Left lung (tissue), 10 donors: ENCODE measurements around the gene CDH12. TPM values are rescaled to one million over a fixed set of nuclear protein-coding genes. Genes with fewer than 3 reads are reported as not detected.

Experiments used
- ATAC-seq: fragments of 200-7000 bp; cut with Tn5 transposase; one replicate; pipeline ENCODE4 v1.9.1; 2020; ENCODE audit warnings: moderate library complexity
- DNase-seq, 4 donors: peaks; one replicate each; pipeline ENCODE4 v3.0.0-alpha.2; 2013 to 2020
- H3K27ac ChIP-seq, 2 donors: fragments of 200-600 bp; sonication (generic) in 1 of 2; one replicate each; pipeline versions ENCODE4 v1.5.0 to v1.8.0; 2020 to 2021
- H3K27me3 ChIP-seq, 2 donors: fragments of 200-600 bp; sonication (generic) in 1 of 2; one replicate each; pipeline versions ENCODE4 v1.5.0 to v1.8.0; 2020 to 2021
- H3K36me3 ChIP-seq, 2 donors: fragments of 200-600 bp; sonication (generic) in 1 of 2; one replicate each; pipeline versions ENCODE4 v1.5.0 to v1.8.0; 2020 to 2021
- H3K4me1 ChIP-seq, 2 donors: fragments of 200-600 bp; one replicate each; pipeline ENCODE4 v1.8.0; 2021
- H3K4me3 ChIP-seq, 2 donors: fragments of 200-600 bp; sonication (generic) in 1 of 2; one replicate each; pipeline versions ENCODE4 v1.5.0 to v1.8.0; 2020 to 2021; ENCODE audit warnings: mild to moderate bottlenecking in 1 of 2
- H3K9me3 ChIP-seq, 2 donors: fragments of 200-600 bp; sonication (generic) in 1 of 2; one replicate each; pipeline versions ENCODE4 v1.5.0 to v1.8.0; 2020 to 2021
- CTCF ChIP-seq, 2 donors: fragments of 200-600 bp; sonication (generic) in 1 of 2; IDR thresholded peaks; one replicate each; pipeline versions ENCODE4 v1.5.0 to v1.8.0; 2021; ENCODE audit warnings: antibody characterized with exemption in 2 of 2
- intact Hi-C, 2 donors: fragments of 100-400 bp; cut with DNase I; formaldehyde crosslinking; loops; one replicate each; pipeline versions ENCODE4 v1.11.2 to v1.14.2; 2022
- polyA plus RNA-seq, 6 donors: library from polyadenylated mRNA; unstranded; fragments of 120-200 nt; gene quantifications; one replicate each; pipeline ENCODE4 v1.2.1, GENCODE V29; 2013; ENCODE audit not compliant: insufficient read length in 6 of 6
- total RNA-seq, 2 donors: library from RNA; stranded (reverse); fragmentation: NEBNext Ultra II Directional; extraction: Animal tissue kit (Norgen Biotek cat#: 25700); gene quantifications; one replicate each; pipeline ENCODE4 v1.2.1, GENCODE V29; 2021
- donor health status: DM: no; HTN: yes; CAD: no.
- donor health status: DM: no; HTN: no; CAD: no.

The CDH12 gene
- total and polyA plus RNA-seq, 8 donors = 2.6 to 6.5 (median 5.2) TPM; not detected in 2

- DNase-seq = no peak
- no peaks in the 10 kb centered on the region for H3K36me3 ChIP-seq
- no peaks in the 10 kb centered on the region for H3K4me1 ChIP-seq
- no peak for TF ChIP-seq CTCF (IDR thresholded peaks at IDR 0.05)
- H3K9me3 ChIP-seq = no peaks in the 10 kb centered on the region
- no peak for ATAC-seq
- intact Hi-C loops = no loop called here
- no peak overlapping the region for H3K4me3 ChIP-seq
- no peaks in the 10 kb centered on the region for H3K27me3 ChIP-seq
- no peak overlapping the region for H3K27ac ChIP-seq
These were observed 261.7 kb downstream of the CDH12 start for GRCh38 chr5:22591461-22591860.

- ATAC-seq (no peak), DNase-seq (no peak)
- Histone ChIP-seq H3K4me3 (no peak overlapping the region), H3K36me3 (no peaks in the 10 kb centered on the region), H3K4me1 (no peaks in the 10 kb centered on the region), H3K27me3 (no peaks in the 10 kb centered on the region), H3K27ac (no peak overlapping the region), H3K9me3 (no peaks in the 10 kb centered on the region)
- no peak for TF ChIP-seq CTCF (IDR thresholded peaks at IDR 0.05)
- intact Hi-C loops = no loop called here
These were observed 262.4 kb downstream of the CDH12 start for GRCh38 chr5:22590677-22591268.

DNA sequence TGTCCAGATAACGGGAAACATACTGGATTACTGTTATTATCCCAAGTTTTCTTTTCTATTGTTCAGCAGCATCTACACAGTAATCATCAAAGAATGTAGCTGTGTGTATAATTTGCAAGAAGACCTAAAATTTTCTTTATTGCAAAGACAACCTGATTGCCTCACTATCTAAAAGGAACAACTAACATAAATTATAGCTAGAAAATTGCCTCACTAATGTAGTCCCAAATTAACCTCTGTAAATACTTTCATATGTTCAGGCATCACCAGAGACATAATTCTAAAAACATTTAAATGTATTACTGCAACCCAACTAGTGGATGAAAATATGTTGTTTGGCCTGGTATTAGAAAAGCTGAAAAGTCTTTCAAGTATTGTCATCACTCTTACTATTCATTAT lies 275.4 kb downstream of the CDH12 start:
- Histone ChIP-seq H3K9me3 (no peaks in the 10 kb centered on the region), H3K36me3 (no peaks in the 10 kb centered on the region), H3K4me1 (no peaks in the 10 kb centered on the region), H3K27me3 (no peaks in the 10 kb centered on the region), H3K27ac (no peak overlapping the region), H3K4me3 (no peak overlapping the region)
- intact Hi-C loops = no loop called here
- TF ChIP-seq CTCF (IDR thresholded peaks at IDR 0.05) = no peak
- no peak for DNase-seq
- ATAC-seq = no peak

- intact Hi-C loops = no loop called here
- no peaks in the 10 kb centered on the region for H3K36me3 ChIP-seq
- H3K4me1 ChIP-seq = no peaks in the 10 kb centered on the region
- no peak overlapping the region for H3K4me3 ChIP-seq
- ATAC-seq = no peak
- no peak for TF ChIP-seq CTCF (IDR thresholded peaks at IDR 0.05)
- DNase-seq = no peak
- no peaks in the 10 kb centered on the region for H3K27me3 ChIP-seq
- H3K9me3 ChIP-seq = no peaks in the 10 kb centered on the region
- H3K27ac ChIP-seq = no peak overlapping the region
These were observed 276.1 kb downstream of the CDH12 start for GRCh38 chr5:22577006-22577405.

DNA sequence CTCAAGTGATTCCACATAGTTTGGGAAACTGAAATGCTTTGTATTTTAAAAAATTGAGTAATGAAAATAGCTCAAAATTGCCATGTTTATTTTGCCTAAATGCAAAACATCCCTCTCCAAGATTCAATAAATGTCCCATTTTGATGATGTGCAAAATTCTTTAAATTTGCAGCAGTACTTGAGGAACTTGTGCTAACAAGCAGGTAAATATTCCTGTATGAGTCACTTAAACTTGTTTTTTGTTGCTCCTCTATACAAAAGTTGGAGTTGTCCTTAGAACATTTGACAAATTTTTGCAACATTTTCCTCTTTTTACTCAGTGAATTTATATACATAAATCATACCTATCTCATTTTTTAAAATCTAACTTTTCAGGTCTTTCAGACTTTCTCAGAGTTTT lies 280.2 kb downstream of the CDH12 start:
- TF ChIP-seq CTCF (IDR thresholded peaks at IDR 0.05) = no peak

More for the DNA sequence above, 280.2 kb downstream of the CDH12 start:
- intact Hi-C loops = no loop called here
- H3K9me3 ChIP-seq = peaks cover 0 to 1% of the 10 kb centered on the region in 2 donors
- ATAC-seq (no peak), DNase-seq (no peak)
- no peaks in the 10 kb centered on the region for H3K27me3 ChIP-seq
- no peaks in the 10 kb centered on the region for H3K4me1 ChIP-seq
- H3K36me3 ChIP-seq = no peaks in the 10 kb centered on the region
- H3K27ac ChIP-seq = no peak overlapping the region
- no peak overlapping the region for H3K4me3 ChIP-seq
